CD4-positive, alpha-beta T cell treated with Interleukin-21 for 1 hour (primary cell): Measurements from ENCODE around the gene MCF2L.
"Not testable (repeated sequence)": the region's sequence is repeated elsewhere in the genome, so short reads cannot be mapped to it uniquely, and the experiment has no call there.

ENCODE experiments used
- DNase-seq: peaks from one replicate; pipeline ENCODE4 v3.0.0-alpha.2; 2020

The MCF2L gene

GRCh38 chr13:113102727-113103126, 133.7 kb downstream of the MCF2L start:
- DNase-seq, result no peak

- no peak for DNase-seq
Measured at GRCh38 chr13:113103646-113104045, 134.6 kb downstream of the MCF2L start.

GRCh38 chr13:113105032-113105920, 136.3 kb downstream of the MCF2L start, which contains the start of gene F7:
Gene F7 (plus strand): TSS chr13:113105791. CDS start chr13:113105842, 51 bp downstream.
- DNase-seq, result no peak

- DNase-seq, result no peak
Measured at GRCh38 chr13:113105921-113106452, 137.0 kb downstream of the MCF2L start.

GRCh38 chr13:113106711-113107351, 137.8 kb downstream of the MCF2L start:
- no peak for DNase-seq

- not testable (repeated sequence) for DNase-seq
Measured at GRCh38 chr13:113108521-113108920, 139.5 kb downstream of the MCF2L start.

GRCh38 chr13:113109151-113110047, 140.4 kb downstream of the MCF2L start:
- DNase-seq, result no peak

- DNase-seq, result peak; percentile 24
Measured at GRCh38 chr13:113110048-113110851, 141.2 kb downstream of the MCF2L start.

GRCh38 chr13:113110852-113111315, 141.9 kb downstream of the MCF2L start:
- DNase-seq, result no peak

- not testable (repeated sequence) for DNase-seq
Measured at GRCh38 chr13:113111821-113112220, 142.8 kb downstream of the MCF2L start.

GRCh38 chr13:113112475-113112874, 143.5 kb downstream of the MCF2L start:
- not testable (repeated sequence) for DNase-seq

GRCh38 chr13:113112893-113113845, 144.2 kb downstream of the MCF2L start:
- no peak for DNase-seq

- DNase-seq, result no peak
Measured at GRCh38 chr13:113113846-113114271, 144.8 kb downstream of the MCF2L start.

GRCh38 chr13:113114511-113115362, 145.7 kb downstream of the MCF2L start:
- no peak for DNase-seq

GRCh38 chr13:113115363-113116205, 146.6 kb downstream of the MCF2L start:
- no peak for DNase-seq

- DNase-seq, result no peak
Measured at GRCh38 chr13:113116206-113116800, 147.3 kb downstream of the MCF2L start.

GRCh38 chr13:113116871-113117271, 147.9 kb downstream of the MCF2L start:
- no peak for DNase-seq

GRCh38 chr13:113117335-113117872, 148.4 kb downstream of the MCF2L start:
- DNase-seq, result no peak
